H9 (cell line): ENCODE measurements around the gene PAQR9. TPM values are rescaled to one million over a fixed set of nuclear protein-coding genes. Genes with fewer than 3 reads are reported as not detected.

ENCODE experiments used
- DNase-seq: peaks from one replicate; pipeline ENCODE4 v3.0.0-alpha.2; 2017
- H2AFZ ChIP-seq: one replicate; pipeline ENCODE4 v1.6.1; 2013; ENCODE audit warnings: mild to moderate bottlenecking, low read length, control low read depth, moderate library complexity
- H2AK5ac ChIP-seq: 2 replicates; pipeline ENCODE4 v1.6.1; 2013; ENCODE audit warnings: low read length, control low read depth, mixed read lengths; ENCODE audit not compliant: insufficient read length
- H2BK120ac ChIP-seq: one replicate; pipeline ENCODE4 v1.6.1; 2013; ENCODE audit warnings: low read depth, mild to moderate bottlenecking, low read length, control low read depth, inconsistent platforms; ENCODE audit not compliant: poor library complexity, severe bottlenecking
- H2BK12ac ChIP-seq: 2 replicates; pipeline ENCODE4 v1.6.1; 2013; ENCODE audit warnings: low read length, control low read depth, mixed read lengths, low read depth; ENCODE audit not compliant: insufficient read length
- H2BK15ac ChIP-seq: 2 replicates; pipeline ENCODE4 v1.6.1; 2013; ENCODE audit warnings: low read depth, low read length, control low read depth
- H2BK20ac ChIP-seq: one replicate; pipeline ENCODE4 v1.6.1; 2013; ENCODE audit warnings: low read depth, mild to moderate bottlenecking, low read length, control low read depth, inconsistent platforms; ENCODE audit not compliant: poor library complexity, severe bottlenecking
- H2BK5ac ChIP-seq: 2 replicates; pipeline ENCODE4 v1.6.1; 2013; ENCODE audit warnings: low read length, control low read depth, mixed read lengths; ENCODE audit not compliant: insufficient read length
- H3K14ac ChIP-seq: 2 replicates; pipeline ENCODE4 v1.6.1; 2013; ENCODE audit warnings: low read length, control low read depth; ENCODE audit not compliant: insufficient read depth
- H3K18ac ChIP-seq: 2 replicates; pipeline ENCODE4 v1.6.1; 2013; ENCODE audit warnings: low read depth, mild to moderate bottlenecking, mixed read lengths, low read length, control low read depth; ENCODE audit not compliant: insufficient read length
- H3K23ac ChIP-seq: 2 replicates; pipeline ENCODE4 v1.6.1; 2013; ENCODE audit warnings: low read length, control low read depth, mixed read lengths, low read depth; ENCODE audit not compliant: insufficient read length
- H3K23me2 ChIP-seq: 2 replicates; pipeline ENCODE4 v1.6.1; 2013; ENCODE audit warnings: low read depth, mild to moderate bottlenecking, mixed read lengths, low read length, control low read depth; ENCODE audit not compliant: insufficient read length, poor library complexity, severe bottlenecking
- H3K27ac ChIP-seq: 2 replicates; pipeline ENCODE4 v1.5.1; 2013; ENCODE audit warnings: low read length, control low read depth, mixed read lengths, low read depth; ENCODE audit not compliant: insufficient read length
- H3K27me3 ChIP-seq: 2 replicates; pipeline ENCODE4 v1.6.1; 2013; ENCODE audit warnings: low read length, control low read depth, inconsistent platforms; ENCODE audit not compliant: insufficient read depth
- H3K4ac ChIP-seq: 2 replicates; pipeline ENCODE4 v1.6.1; 2013; ENCODE audit warnings: low read depth, mild to moderate bottlenecking, control low read depth, inconsistent platforms, low read length, moderate library complexity
- H3K4me1 ChIP-seq: 2 replicates; pipeline ENCODE4 v1.6.1; 2013; ENCODE audit warnings: low read length, control low read depth, inconsistent platforms; ENCODE audit not compliant: insufficient read depth
- H3K4me2 ChIP-seq: 2 replicates; pipeline ENCODE4 v1.6.1; 2013; ENCODE audit warnings: low read length, control low read depth, mixed read lengths; ENCODE audit not compliant: insufficient read length, insufficient read depth
- H3K56ac ChIP-seq: 2 replicates; pipeline ENCODE4 v1.6.1; 2013; ENCODE audit warnings: low read depth, mild to moderate bottlenecking, mixed read lengths, low read length, control low read depth; ENCODE audit not compliant: insufficient read length
- H3K79me1 ChIP-seq: 2 replicates; pipeline ENCODE4 v1.6.1; 2013; ENCODE audit warnings: low read depth, mild to moderate bottlenecking, moderate library complexity, low read length, control low read depth, inconsistent platforms; ENCODE audit not compliant: insufficient read depth, poor library complexity, severe bottlenecking
- H3K79me2 ChIP-seq: 2 replicates; pipeline ENCODE4 v1.6.1; 2013; ENCODE audit warnings: low read length, control low read depth, inconsistent platforms; ENCODE audit not compliant: insufficient read depth
- H3K9ac ChIP-seq: 2 replicates; pipeline ENCODE4 v1.6.1; 2013; ENCODE audit warnings: low read length, control low read depth, mixed read lengths; ENCODE audit not compliant: insufficient read length; ENCODE audit errors: extremely low read depth
- H3K9me3 ChIP-seq: one replicate; pipeline ENCODE4 v1.6.1; 2013; ENCODE audit warnings: low read depth, low read length, inconsistent platforms; ENCODE audit not compliant: control insufficient read depth
- H3T11ph ChIP-seq: one replicate; pipeline ENCODE4 v1.6.1; 2013; ENCODE audit warnings: mild to moderate bottlenecking, low read length, control low read depth, inconsistent platforms
- H4K20me1 ChIP-seq: one replicate; pipeline ENCODE4 v1.6.1; 2013; ENCODE audit not compliant: control insufficient read depth, insufficient read length, insufficient read depth
- H4K5ac ChIP-seq: 2 replicates; pipeline ENCODE4 v1.6.1; 2013; ENCODE audit warnings: low read depth, mild to moderate bottlenecking, mixed read lengths, low read length, control low read depth; ENCODE audit not compliant: insufficient read length
- H4K8ac ChIP-seq: replicated peaks from 2 replicates; pipeline ENCODE4 v1.6.1; 2013; ENCODE audit warnings: low read length, control low read depth, mixed read lengths, low read depth; ENCODE audit not compliant: insufficient read length
- H4K91ac ChIP-seq: 2 replicates; pipeline ENCODE4 v1.6.1; 2013; ENCODE audit warnings: low read depth, mild to moderate bottlenecking, moderate library complexity, mixed read lengths, low read length, control low read depth; ENCODE audit not compliant: insufficient read length
- H3K27ac Mint-ChIP-seq, 3 experiments: 2 replicates in 2 of 3; 3 replicates in 1 of 3; pipeline ENCODE4 v1.8.0; 2020 to 2021; ENCODE audit warnings: mixed read lengths in 3 of 3, mild to moderate bottlenecking in 1 of 3, moderate library complexity in 1 of 3
- H3K27me3 Mint-ChIP-seq: 2 replicates; pipeline ENCODE4 v1.8.0; 2021; ENCODE audit warnings: low read depth, mild to moderate bottlenecking, moderate library complexity, mixed read lengths
- H3K36me3 Mint-ChIP-seq, 3 experiments: 2 replicates in 2 of 3; 3 replicates in 1 of 3; pipeline ENCODE4 v1.8.0; 2020 to 2021; ENCODE audit warnings: low read depth in 3 of 3, mixed read lengths in 3 of 3; ENCODE audit not compliant: insufficient read depth in 1 of 3
- H3K4me1 Mint-ChIP-seq, 2 experiments: 2 replicates each; pipeline ENCODE4 v1.8.0; 2020; ENCODE audit warnings: mixed read lengths in 2 of 2
- H3K4me3 Mint-ChIP-seq, 2 experiments: 2 replicates in 1 of 2; 3 replicates in 1 of 2; pipeline ENCODE4 v1.8.0; 2020 to 2021; ENCODE audit warnings: mild to moderate bottlenecking in 2 of 2, mixed read lengths in 2 of 2, moderate library complexity in 1 of 2
- H3K9me3 Mint-ChIP-seq, 2 experiments: 2 replicates in 1 of 2; 3 replicates in 1 of 2; pipeline ENCODE4 v1.8.0; 2020; ENCODE audit warnings: mild to moderate bottlenecking in 2 of 2, mixed read lengths in 2 of 2, moderate library complexity in 1 of 2
- CTCF ChIP-seq: fragments of 200-600 bp; sonication (generic); conservative IDR thresholded peaks from 3 replicates; pipeline ENCODE4 v1.8.0; 2021; ENCODE audit warnings: antibody characterized with exemption, mild to moderate bottlenecking
- WGBS: extraction: QIAGEN DNeasy Blood & Tissue Kit; methylation state at CpG from one replicate; pipeline ENCODE4 v1.1.7; 2013; ENCODE audit warnings: missing lambda C conversion rate, low lambda C conversion rate, mixed read lengths; ENCODE audit not compliant: insufficient read length; ENCODE audit errors: extremely low coverage; 5-methylcytosine and 5-hydroxymethylcytosine counted together
- total RNA-seq: library from RNA; stranded (reverse); gene quantifications from 2 replicates; pipeline ENCODE4 v1.2.1, GENCODE V29; 2021

Gene PAQR9
- total RNA-seq, 1 experiment from 2014 or later = 2.3 TPM

GRCh38 chr3:142976621-142977398, 13.3 kb upstream of the PAQR9 start:
- Histone ChIP-seq H3K56ac (no peak overlapping the region), H3K14ac (no peak overlapping the region), H3K4me1 (no peaks in the 10 kb centered on the region), H2AFZ (no peak overlapping the region), H2BK12ac (no peak overlapping the region), H3K9ac (no peak overlapping the region), H4K5ac (peak overlapping the region; percentile 68), H3T11ph (no peak overlapping the region), H3K23me2 (no peaks in the 10 kb centered on the region), H4K20me1 (no peaks in the 10 kb centered on the region), H3K4me2 (no peak overlapping the region), H3K23ac (no peak overlapping the region), H3K79me2 (no peaks in the 10 kb centered on the region), H2BK20ac (no peak overlapping the region), H3K4ac (no peak overlapping the region), H4K91ac (no peak overlapping the region), H4K8ac (no peak overlapping the region), H3K27ac (no peak overlapping the region), H3K18ac (no peak overlapping the region), H2BK120ac (no peak overlapping the region), H2BK15ac (no peak overlapping the region), H3K27me3 (no peaks in the 10 kb centered on the region), H2AK5ac (no peak overlapping the region), H2BK5ac (no peak overlapping the region), H3K79me1 (no peaks in the 10 kb centered on the region), H3K9me3 (no peaks in the 10 kb centered on the region)
- Mint-ChIP-seq H3K4me1 (peaks cover 2 to 10% of the 10 kb centered on the region in 2 experiments; a peak in 3 of 4 replicates), H3K36me3 (no peaks in the 10 kb centered on the region), H3K4me3 (no peak overlapping the region), H3K27ac (peak overlapping the region in 1 of 3 experiments; percentile 60; a peak in 2 of 7 replicates), H3K9me3 (no peaks in the 10 kb centered on the region; a peak in 1 of 5 replicates), H3K27me3 (peaks cover under 1% of the 10 kb centered on the region; the same call in 1 of the 2 replicates)
- peak; percentile 45 for DNase-seq
- no peak for TF ChIP-seq CTCF
- no CpG with 5 or more reads among the region's 8 CpGs for WGBS
